ENCODE measurements around the gene CAMSAP2.
"Not testable (repeated sequence)": the region's sequence is repeated elsewhere in the genome, so short reads cannot be mapped to it uniquely, and the experiment has no call there.

Gene CAMSAP2

DNA sequence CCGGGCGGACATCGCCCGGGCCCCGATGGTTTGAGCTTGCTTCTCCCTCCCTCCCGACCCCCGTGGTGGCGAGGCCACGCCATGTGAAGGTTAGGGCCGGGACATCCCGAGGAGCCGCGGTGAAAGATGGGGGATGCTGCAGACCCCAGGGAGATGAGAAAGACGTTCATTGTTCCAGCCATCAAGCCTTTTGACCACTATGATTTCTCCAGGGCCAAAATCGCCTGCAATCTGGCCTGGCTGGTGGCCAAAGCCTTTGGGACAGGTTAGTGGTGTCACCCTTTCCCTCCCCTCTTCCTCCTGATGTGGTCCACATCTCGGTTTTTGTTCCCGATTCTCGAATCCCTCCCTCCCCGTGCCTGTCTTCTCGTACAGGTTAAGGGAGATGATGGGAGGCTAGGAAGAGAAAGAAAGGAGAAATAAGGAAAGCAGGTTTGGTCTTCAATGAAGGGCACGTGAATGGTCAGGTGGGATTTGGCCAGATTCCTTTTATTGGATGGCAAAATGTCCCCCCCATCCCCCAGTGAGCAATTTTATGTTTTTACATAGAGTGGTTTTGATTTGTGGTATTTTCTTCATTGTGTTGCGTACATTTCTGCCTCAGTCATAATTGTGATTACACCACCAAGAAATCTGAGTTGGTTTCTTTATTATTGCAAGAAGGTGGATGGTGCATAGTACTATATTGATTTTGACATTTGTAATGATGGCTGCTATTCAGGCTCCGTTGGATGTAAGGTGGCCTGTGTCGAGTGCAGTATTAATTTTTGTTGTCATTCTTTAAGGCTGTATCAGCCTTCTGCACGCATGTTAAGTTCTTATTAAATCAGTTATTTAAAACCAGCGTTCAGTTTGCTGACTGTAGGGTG, 1.2 kb downstream of the CAMSAP2 start:
- DNase-seq: no peak

DNA sequence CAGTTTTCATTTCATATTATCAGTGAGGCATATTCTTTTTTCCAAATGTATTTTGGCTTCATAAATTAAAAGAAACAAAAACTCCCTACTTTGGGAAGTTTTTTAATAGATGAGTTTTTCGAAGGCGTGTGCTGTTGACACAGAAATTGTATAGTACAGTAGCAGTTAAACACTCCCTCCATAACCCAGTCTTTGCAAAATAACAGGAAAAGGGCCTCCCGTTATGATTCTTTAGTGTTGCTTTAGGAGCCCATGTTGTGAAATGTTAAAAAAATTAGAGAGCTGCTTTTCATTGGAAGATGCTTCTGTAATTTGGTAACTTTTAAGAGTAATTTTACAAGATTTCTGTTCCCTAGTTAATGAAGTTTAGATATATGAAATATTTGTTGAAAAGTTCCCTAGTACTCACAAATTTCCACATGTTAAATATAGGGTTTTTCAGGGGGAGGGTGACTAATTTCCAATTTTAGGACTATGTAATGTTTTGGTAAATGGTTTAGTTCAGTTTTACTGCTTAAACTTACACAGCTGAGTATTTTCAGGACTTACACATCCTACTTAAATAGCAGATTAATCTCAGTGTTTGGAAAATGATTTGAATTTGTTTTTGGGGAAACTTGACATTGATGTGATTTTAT, 2.0 kb downstream of the CAMSAP2 start:
- DNase-seq: no peak

DNA sequence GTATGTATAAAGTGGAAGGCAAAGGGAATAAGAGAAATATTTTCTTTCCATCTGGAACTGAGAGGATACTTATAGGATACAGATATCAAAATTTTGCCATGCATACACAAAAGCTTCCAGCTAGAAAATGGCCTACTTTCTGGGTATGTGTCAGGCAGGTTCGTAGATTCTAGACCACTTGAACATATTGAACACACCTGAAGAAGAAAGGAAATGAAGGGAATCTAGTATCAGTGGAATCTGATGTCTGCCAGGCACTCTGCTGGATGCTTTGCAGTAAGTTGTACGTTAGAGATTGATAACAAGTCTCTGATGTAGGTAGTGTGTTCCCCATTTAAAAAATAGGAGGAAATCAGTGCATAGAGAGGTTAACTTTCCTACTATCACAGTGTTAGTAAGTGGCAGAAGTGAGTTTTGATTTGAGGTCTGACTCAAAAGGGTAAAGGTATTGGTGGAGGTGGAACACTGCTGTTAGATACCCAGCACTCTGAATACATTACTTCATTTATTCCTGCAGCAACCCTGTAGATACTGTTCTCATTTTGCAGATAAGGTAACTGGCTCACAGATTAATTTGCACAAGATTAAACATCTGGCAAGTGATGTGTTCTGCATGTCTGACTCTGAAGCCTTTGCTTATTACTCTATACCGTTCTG, 3.0 kb downstream of the CAMSAP2 start:
- DNase-seq: no peak

DNA sequence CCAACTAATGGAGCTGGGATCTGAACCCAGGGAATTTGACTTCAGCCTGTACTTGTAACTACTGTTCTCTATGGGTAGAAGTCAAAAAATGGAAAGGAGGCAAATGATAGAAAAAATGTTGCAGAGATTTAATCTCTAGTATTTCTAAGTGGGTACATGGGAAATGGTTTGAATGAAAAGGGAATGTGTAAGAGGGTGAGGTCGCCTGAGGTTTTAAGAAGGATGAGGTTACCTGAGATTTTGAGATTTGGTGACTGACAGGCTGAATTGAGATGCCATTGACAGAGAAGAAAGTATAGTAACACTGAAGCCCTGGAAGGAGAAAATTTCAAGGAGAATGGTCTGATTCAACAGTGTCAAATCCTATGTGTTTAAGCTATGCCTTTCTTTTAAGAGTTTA, 5.5 kb downstream of the CAMSAP2 start:
- no peak for DNase-seq

DNA sequence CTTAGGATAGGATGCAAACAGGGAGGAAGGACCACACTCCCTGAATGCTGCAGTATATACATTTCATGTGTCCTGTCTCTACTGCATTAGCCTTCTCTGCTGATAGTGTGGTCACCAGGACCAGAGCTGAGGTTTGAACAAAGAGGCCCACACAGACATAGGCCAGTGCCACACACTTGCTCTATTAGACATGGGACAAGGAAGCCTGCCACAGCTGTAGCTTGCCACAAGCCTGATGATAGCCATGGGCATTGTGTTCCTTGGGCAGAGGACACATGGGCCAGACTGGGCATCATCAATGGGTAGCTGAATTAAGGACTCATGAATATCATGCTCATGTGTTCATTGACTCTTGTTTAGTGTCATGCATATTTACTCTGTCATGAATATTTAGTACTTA, 10.4 kb downstream of the CAMSAP2 start:
- DNase-seq: peak; percentile 43

DNA sequence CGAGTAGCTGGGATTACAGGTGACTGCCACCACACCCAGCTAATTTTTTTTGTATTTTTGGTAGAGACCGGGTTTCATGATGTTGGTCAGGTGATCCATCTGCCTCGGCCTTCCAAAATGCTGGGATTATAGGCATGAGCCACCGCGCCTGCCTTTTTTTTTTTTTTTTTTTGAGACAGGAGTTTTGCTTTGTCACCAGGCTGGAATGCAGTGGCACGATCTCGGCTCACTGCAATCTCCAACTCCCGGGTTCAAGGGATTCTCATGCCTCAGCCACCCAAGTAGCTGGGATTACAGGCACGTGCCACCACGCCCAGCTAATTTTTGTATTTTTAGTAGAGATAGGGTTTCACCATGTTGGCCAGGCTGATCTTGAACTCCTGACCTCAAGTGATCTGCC, 12.1 kb downstream of the CAMSAP2 start:
- not testable (repeated sequence) for DNase-seq

DNA sequence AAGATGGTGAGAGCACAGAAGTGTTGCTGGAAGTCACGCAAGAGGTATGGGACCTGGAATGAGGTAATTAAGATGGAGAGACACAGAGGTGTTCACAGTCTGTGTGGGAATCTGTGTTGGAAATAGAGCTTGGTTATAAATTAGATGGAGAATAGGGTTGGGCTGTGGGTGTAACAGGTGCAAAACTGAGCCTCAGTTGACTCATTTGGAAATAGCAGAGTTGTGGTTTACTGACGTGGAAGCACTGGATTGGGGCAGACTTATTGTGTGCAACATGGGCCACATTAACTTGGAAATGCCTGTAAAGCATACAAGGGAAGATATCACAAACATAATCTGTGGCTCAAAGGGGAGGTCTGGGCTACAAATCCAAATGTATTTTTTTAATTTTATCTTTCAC, 13.0 kb downstream of the CAMSAP2 start:
- no peak for DNase-seq

DNA sequence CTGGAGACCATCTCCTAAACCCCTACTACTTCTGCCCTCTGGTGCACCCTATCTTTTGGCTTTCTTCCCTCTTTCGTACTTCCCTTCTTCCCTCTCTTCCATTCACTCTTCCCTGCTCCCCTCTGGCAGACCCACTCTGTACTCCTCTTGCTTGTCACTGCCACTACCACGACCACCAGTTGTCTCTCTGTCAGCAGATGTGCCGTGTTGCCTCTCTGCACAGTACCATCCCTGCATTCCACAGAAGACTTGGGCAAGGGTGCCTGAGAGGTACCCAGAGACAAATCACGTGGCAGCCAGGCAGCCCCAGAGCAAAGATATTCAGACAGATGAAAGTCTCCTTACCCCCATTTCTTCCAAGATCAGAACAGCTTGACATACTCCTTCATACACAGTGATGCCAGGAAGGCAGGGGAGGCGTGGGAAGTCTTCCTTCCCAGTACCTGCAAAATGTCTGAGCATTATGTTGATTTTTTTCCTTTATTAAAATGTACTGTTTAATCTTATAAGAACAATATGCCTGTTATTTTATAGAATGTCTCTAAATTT, 15.0 kb downstream of the CAMSAP2 start:
- DNase-seq: no peak

DNA sequence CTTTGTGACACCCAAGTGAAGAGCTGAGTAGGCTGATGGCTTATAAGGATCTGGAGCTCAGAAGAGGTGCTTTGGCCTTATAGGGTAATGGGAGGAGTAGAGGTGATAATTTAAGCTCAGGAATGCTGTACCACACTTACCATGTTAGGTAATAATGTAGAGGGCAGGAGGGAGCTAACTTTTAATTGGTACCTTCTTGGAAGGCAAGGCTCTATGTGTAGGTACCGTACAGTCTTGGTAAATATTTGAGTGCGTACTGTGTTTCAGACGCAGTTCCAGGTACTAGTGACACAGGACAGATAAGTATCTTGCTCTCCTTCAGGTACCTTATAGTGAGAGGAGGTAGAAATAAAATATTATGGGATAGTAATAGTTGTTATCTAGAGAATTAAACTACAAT, 16.8 kb downstream of the CAMSAP2 start:
- no peak for DNase-seq

DNA sequence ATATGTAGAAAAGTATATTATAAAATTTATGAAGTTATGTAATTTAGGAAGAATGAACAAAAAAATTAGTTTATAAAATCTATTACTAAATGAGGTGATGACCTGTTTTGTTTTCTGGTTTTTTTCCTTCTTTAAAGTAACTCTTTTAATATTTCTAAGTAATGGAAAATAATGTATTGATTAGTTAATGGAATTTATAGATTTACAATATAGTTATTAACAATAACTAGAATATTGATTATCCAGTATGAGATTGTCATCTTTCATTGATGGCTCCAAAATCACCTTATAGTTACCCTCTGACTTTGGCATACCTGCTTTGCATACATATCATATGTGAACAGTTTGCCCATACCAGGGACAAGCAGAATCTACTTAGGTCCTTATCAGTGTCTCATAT, 23.4 kb downstream of the CAMSAP2 start:
- no peak for DNase-seq

DNA sequence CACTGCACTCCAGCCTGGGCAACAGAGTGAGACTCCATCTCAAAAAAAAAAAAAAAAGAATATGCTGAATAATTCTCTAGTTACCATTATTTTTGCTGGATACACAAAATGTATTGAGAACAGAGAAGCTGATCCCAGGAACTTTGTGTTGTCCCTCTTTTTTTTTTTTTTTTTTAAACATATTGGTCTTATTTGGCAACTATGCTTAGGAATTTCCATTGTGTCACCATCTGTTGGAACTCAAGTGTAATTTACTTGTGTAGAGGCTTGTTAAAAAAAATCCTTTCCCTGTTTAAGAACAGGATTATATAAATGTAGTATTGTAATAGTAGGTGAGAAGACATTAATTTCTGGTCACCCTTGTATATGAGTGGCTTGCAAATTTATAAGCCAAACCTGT, 28.6 kb downstream of the CAMSAP2 start:
- no peak for DNase-seq

DNA sequence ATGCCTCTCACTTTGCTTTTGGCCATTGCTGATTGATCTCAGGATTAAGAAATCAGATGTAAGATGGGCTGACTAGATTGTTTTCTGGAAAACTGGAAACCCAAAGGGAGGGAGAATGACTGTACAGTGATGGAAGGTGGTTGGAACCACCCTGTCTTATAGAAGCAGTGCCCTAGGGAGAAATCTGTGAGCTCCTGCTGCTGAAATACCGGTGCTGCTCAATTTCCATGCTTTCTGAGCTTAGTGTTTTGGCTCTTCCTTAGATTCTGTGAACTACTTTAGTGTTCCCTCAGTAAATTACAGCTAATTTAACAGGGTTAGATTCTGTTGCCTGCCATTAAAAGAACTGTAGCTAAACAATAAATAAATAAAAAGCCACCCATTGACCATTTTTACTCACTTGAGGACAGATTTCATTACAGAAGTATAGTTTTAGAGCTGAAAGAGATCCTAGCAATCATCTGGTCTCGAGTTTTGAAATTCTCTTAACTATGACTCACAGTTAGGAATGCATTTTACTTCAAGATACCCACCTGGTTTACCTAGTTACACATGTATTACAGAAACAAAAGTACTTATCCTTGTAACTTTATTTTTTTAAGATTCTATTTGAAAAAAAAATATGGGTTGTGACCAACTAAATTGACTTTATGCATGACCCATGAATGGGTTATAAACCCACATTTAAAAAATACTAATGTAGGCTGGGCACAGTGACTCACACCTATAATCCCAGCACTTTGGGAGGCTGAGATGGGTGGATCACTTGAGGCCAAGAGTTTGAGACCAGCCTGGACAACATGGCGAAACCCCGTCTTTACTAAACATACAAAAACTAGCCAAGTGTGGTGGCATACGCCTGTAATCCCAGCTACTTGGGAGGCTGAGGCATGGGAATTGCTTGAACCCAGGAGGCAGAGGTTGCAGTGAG, 33.2 kb downstream of the CAMSAP2 start:
- DNase-seq: no peak

DNA sequence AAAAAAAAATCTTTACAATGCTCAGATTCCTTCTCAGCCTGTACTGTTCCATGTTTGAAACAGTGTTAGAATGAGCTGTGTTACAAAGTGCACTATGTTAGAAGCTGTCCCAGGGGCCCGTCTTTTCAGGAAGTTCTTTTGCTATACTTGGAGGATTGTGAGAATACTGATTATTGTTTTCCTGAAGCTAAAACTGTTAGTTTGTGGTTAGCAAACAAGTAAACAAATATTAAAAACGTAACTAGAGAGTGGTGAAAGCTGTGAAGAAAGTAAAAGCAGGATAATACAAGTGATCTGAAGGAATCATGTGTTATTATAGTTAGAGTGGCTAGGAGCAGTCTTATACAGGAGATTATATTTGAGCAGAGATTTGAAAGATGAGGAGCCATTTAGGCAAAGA, 35.6 kb downstream of the CAMSAP2 start:
- DNase-seq: no peak

DNA sequence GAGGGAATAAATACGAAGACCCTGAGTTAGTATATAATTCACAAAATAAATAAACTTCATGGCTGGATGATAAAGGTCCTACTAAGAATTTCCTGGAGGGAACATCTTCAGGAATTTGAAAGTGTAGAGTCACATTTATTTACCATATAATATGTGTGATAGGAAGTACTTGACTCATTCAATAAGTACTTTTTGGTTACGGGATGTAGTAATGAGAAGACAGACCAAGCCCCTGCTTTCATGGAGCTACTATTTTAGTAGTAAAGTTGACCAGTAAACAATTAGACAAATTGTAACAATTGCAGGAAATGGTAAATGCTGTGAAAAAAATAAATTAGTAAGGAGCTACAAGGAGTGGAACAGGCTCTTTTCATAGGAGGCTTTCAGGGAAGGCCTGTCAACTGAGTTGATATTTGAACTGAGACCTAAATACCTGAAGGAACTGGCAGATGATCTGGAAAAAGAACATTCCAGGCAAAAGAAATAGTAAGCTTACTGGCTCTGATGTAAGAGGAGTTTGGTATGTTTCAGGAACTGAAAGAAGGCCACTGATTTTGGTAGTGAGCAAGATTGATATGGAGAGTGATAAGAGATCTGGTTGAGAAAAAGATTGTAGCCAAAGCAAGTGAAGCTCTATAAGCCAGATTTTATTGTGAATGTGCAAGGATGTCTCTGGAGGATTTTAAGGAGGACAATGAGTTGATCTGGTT, 36.2 kb downstream of the CAMSAP2 start:
- no peak for DNase-seq

DNA sequence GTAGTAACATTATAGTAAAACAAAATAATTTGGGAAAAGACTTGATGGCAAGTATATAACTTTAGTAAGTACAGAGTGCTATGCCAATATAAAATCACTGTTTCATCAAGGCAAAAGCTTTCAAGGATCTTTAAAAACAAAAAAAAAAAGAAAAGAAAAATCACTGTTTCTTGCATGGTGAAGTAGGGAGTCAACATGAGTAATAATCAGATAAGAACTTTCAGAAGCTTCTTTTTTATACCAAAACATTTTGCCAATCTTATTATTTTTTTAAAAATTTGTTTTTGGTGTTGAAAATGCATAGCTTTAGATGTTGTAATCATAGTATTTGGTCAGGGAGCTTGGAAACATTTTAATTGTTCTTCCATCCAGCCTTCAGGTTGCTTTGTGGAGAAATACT, 37.2 kb downstream of the CAMSAP2 start:
- DNase-seq: no peak

DNA sequence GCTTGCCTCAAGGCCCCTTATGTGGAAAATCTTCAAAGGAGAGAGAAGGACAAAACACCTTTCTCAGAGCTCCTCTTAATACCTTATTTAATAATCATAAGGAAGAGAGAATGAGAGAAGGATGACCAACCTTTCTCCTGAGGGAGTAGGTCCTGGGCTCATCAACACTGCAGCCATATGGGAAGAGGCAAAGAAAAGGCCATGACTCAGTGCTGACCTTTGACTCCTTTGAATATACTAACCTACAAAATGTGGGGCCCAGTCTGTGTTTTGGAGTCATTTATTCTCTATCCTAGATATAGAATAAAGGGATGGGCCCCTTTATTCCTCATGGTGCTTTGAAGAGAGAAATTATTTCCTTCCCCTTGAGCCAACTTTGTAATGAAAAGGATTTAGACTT, 38.3 kb downstream of the CAMSAP2 start:
- DNase-seq: no peak

DNA sequence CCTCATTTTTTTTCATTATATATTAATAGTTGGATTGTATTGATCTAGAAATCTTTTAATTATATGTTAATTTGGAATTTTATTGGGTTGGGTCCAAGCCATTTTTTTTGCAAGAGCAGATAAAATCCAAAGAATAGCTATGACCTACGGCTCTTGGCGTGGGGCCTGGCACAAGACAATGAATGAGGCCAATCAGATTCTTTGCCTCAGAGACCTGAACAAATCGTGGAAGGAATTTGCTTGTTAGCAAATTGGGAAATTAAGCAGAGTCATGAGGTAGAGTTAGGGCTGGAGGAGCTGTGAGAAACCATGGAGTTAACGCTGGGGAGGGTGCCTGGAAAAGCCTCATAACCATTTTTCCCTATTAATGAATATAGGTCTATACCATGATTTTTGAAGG, 40.1 kb downstream of the CAMSAP2 start:
- DNase-seq: no peak

DNA sequence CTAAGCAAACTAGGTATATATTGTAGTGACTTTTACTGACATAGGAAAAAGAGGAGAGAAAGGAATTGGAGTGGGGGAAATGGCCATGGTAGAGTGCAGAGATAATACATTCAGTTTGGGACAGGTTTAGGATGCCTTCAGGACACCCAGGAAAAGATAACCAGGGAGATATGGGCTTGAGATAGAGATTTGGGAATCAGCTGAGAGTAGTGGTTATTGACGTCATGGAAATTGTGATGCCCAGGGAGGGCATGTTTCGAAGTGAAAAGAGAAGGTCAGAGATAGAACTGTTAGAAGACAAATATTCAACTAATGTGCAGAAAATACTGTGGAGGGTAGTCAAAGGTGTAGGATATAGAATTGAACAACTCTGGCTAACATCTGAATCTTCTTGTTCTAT, 40.6 kb downstream of the CAMSAP2 start:
- no peak for DNase-seq

DNA sequence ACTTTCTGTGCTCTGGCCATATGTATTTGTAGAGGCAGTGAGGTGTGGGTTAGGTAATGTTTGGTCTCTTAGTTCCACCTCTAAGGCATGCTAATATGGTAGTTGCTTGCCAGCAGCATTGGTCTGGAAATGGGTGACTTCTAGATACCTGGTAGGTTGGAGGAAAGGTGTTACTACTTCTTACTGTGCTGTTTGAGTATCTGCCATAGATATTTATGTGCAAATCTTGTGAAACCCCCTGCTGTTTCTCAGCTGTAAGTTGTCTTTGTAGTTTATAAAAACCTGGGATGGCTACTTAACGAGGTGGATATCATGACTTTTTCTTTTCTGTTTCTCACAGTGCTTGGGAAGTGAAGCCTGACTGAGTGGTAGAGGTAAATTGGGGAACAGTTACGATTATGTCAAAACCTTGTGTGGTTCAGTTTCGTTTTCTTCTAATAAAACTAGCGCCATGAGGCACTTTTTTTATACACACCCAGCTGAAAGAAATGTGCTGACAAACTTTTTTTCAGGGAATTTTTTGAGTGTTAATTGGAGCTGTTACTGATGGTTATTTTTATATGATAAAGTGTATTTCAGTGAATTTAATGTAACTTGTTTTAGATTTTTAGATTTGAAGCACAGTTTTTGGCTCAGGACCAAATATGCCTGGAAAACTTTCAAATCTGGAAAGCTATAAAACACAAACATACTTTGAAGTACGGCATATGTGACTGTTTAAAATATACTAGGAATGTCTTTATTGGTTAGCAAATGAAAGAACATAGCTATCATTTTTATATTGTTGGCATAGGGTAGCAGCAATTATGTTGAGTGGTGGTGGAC, 42.1 kb downstream of the CAMSAP2 start:
- no peak for DNase-seq

DNA sequence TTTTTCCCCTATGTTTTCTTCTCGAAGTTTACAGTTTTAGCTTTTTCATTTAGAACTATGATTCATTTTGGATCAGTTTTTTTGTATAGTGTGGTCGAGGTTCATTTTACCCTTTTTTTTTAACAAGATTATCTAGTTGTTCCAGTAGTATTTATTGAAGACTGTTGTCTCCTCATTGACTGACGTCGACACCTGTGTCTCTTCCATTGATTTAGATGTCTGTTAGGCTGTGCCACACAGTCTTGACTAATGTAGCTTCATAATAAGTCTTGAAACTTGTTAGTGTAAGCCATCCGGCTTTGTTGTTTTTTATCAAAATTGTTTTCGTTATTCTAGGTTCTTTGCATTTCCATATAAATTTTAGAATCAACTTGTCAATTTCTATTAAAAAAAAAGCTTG, 45.2 kb downstream of the CAMSAP2 start:
- DNase-seq: no peak

DNA sequence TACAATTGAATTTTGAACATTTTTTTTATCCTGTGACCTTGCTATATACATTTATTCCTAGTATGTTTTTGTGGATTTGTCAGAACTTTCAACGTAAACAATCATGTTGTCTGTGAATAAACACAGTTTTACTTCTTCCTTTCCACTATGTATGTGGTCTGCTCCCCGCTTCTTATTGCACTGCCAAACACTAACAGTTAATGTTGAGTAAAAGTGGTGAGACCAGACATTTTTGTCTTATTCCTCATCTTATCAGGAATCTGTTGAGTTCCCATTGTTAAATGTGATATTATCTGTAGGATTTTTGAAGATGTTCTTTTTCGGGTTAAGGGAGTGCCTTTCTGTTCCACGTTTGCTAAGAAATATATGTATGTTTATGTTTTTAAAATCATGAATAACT, 45.9 kb downstream of the CAMSAP2 start:
- no peak for DNase-seq
